Adipocyte (in vitro differentiated cells): ENCODE results near the gene SLC13A3.

ENCODE experiments used
- DNase-seq: peaks from one replicate; pipeline ENCODE4 v3.0.0-alpha.2; 2015; ENCODE audit warnings: low read depth
- H3K27me3 ChIP-seq: replicated peaks from 2 replicates; pipeline ENCODE4 v1.7.0; 2013; ENCODE audit warnings: mild to moderate bottlenecking, low read length, moderate library complexity; ENCODE audit not compliant: control insufficient read depth, insufficient read depth
- H3K36me3 ChIP-seq: 2 replicates; pipeline ENCODE4 v1.7.0; 2013; ENCODE audit warnings: low read length, mild to moderate bottlenecking, moderate library complexity; ENCODE audit not compliant: control insufficient read depth, insufficient read depth, severe bottlenecking
- H3K4me1 ChIP-seq: 2 replicates; pipeline ENCODE4 v1.7.0; 2013; ENCODE audit warnings: mild to moderate bottlenecking, low read length, moderate library complexity; ENCODE audit not compliant: control insufficient read depth, insufficient read depth
- H3K4me3 ChIP-seq: 2 replicates; pipeline ENCODE4 v1.7.0; 2013; ENCODE audit warnings: mild to moderate bottlenecking, low read length, moderate library complexity
- H3K9ac ChIP-seq: 2 replicates; pipeline ENCODE4 v1.7.0; 2013; ENCODE audit warnings: mild to moderate bottlenecking, low read length, moderate library complexity
- H3K9me3 ChIP-seq: 2 replicates; pipeline ENCODE4 v1.7.0; 2013; ENCODE audit warnings: mild to moderate bottlenecking, low read length, moderate library complexity; ENCODE audit not compliant: control insufficient read depth

The SLC13A3 gene

DNA sequence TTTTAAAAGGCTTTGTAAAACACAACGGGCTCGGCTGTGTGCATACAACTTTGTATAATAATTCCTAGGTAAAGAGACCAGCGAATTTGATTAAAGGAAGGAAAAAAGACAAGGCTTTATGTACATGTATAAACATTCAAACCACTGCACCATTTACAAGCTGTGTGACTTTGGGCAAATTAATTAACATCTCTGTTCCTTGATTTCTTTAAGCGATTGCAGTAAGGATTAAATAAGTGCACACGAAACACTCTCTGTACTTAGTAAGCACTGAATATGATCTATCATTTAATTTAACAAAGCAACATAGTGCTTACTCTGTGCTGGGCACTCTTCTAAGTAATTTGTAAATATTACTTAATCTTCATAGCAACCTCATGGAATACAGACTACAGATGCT is 81.3 kb downstream of the SLC13A3 start:
- no peaks in the 10 kb centered on the region for H3K27me3 ChIP-seq
- no peak for DNase-seq
- H3K36me3 ChIP-seq: no peaks in the 10 kb centered on the region
- no peak overlapping the region for H3K4me3 ChIP-seq
- no peak overlapping the region for H3K9ac ChIP-seq
- peaks cover 9% of the 10 kb centered on the region for H3K4me1 ChIP-seq
- H3K9me3 ChIP-seq: no peaks in the 10 kb centered on the region

DNA sequence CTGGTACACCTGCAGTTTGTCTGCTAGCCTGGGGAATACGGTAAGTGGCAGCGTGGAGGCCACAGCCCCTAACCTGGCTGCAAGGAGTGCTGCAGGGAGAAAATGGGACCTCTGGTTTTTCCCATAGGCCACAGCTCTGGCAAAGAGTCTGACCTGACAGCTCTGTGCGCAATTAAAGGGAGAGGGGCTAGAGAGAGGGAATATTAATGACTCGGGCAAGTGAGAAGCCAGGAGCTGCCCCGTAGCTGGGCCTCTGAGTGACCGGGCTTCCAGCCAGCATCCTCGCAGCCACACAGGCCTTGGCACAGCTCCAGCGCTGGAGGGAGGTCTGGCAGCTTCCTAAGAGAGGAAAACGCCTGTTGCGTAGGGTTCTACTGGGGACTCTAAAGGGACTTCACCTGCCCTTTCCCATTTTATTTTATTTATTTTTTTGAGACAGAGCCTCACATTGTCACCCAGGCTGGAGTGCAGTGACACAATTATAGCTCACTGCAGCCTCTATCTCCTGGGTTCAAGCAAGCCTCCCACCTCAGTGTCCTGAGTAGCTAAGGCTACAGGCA is 82.6 kb downstream of the SLC13A3 start:
- Histone ChIP-seq H3K9me3 (no peaks in the 10 kb centered on the region), H3K9ac (no peak overlapping the region), H3K27me3 (no peaks in the 10 kb centered on the region), H3K4me1 (peaks cover 9% of the 10 kb centered on the region), H3K4me3 (no peak overlapping the region), H3K36me3 (no peaks in the 10 kb centered on the region)
- peak; percentile 73 for DNase-seq

DNA sequence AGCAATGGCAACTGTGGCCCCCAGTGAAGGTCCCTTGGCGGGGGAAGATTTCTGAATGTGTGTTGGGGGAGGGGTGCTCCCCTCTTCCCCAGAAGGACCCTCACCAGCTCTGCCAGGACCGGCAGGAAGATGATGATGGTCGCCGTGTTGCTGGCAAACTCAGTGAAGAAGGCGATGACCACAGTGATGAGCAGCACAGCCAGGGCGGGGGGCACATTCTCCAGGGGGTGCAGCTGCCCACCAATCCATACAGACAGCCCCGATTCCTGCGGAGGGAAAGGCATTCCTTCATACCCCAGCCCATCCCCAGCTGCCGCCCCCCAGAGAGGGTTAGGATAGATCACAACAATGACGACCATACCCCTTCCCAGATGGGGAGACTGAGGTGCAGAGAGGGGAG is 85.1 kb downstream of the SLC13A3 start:
- DNase-seq: no peak
- no peak overlapping the region for H3K9ac ChIP-seq
- H3K4me1 ChIP-seq: peaks cover 21% of the 10 kb centered on the region
- H3K27me3 ChIP-seq: no peaks in the 10 kb centered on the region
- H3K9me3 ChIP-seq: no peaks in the 10 kb centered on the region
- H3K36me3 ChIP-seq: no peaks in the 10 kb centered on the region
- no peak overlapping the region for H3K4me3 ChIP-seq

DNA sequence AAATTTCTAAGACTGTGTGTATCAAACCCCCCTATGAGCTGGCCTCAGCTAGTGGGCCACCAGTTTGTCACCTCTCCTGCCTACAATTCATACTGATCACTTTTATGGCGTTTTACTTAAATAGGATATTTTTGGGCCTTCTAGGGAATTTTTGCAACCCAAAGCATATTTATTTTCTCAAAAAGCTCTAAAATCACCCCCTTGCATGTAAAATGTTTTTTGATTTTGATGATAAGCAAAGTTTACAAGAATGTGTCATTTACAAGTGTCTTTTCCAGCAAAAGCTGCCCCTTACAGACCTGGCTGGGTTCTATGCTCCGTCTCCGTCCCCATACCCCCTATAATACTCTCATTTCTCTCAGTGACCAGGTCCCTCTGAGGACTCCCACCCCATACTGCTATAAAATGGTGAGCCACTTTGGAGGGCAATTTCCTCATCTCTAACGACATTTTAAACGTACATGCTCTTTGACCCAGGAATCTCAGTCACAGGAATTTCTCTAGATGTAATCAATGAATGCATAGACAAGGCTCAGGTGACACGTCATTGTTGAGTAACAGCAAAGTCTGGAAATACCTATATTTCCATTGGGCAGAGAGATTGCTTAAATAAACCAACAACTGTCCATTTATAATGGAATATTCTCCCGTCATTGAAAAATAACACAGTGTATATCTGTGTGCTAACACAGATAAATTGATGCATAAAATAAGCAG is 86.9 kb downstream of the SLC13A3 start:
- no peak overlapping the region for H3K4me3 ChIP-seq
- no peaks in the 10 kb centered on the region for H3K36me3 ChIP-seq
- H3K9me3 ChIP-seq: no peaks in the 10 kb centered on the region
- no peak for DNase-seq
- H3K4me1 ChIP-seq: peaks cover 23% of the 10 kb centered on the region
- H3K9ac ChIP-seq: no peak overlapping the region
- no peaks in the 10 kb centered on the region for H3K27me3 ChIP-seq

DNA sequence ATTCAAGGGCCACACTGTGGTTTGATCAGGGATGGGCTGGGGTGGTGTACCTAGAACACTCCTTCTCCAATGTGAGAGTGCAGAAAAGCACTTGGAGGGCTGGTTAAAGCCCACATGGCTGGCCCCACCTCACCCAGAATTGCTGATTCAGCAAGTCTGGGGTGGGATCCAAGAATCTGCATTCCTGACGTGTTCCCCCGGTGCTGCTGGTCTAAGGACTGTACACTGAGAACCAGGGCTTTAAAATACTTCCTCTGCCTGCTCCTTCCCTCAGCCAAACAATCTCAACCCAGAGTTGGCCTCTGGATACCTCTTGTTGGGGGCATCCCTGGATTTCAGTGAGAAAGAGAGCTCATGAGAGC is 87.4 kb downstream of the SLC13A3 start:
- Histone ChIP-seq H3K27me3 (no peaks in the 10 kb centered on the region), H3K4me3 (no peak overlapping the region), H3K4me1 (peaks cover 25% of the 10 kb centered on the region), H3K9me3 (no peaks in the 10 kb centered on the region), H3K9ac (no peak overlapping the region), H3K36me3 (no peaks in the 10 kb centered on the region)
- DNase-seq: no peak

DNA sequence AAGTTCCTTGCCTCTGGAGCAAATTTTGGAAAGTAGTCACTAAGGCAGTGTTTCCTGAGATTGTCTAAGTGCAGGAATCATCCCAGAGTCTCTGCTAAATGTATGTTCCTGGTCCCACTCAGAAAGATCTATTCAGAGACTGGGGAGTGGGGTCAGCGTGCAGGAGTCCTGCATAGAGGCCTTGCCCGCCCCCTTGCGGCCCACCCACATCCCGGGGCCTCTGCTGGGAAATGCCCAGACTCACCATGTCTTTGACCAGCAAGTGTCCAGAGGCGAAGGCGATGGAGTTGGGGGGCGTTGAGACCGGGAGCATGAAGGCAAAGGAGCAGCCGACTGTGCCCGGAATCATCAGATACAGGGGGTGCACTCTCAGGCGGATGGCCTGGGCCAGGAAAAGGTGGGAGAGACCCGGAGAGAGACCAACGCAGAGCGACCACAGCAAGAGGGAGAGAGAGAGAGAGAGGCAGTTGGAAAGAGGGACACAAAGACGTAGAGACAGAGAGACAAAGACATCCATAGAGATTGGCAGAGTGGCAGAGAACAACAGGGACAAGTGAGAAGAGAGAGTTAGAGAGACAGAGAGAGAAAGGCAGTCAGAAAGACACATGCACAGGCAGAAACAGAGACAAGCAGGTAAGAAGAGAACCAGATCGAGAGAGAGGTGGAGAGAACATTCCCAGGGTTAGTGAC is 87.9 kb downstream of the SLC13A3 start:
- H3K27me3 ChIP-seq: no peaks in the 10 kb centered on the region
- H3K9me3 ChIP-seq: no peaks in the 10 kb centered on the region
- H3K4me1 ChIP-seq: peaks cover 24% of the 10 kb centered on the region
- no peak for DNase-seq
- peak overlapping the region; percentile 69 for H3K4me3 ChIP-seq
- no peaks in the 10 kb centered on the region for H3K36me3 ChIP-seq
- H3K9ac ChIP-seq: peak overlapping the region; percentile 66

DNA sequence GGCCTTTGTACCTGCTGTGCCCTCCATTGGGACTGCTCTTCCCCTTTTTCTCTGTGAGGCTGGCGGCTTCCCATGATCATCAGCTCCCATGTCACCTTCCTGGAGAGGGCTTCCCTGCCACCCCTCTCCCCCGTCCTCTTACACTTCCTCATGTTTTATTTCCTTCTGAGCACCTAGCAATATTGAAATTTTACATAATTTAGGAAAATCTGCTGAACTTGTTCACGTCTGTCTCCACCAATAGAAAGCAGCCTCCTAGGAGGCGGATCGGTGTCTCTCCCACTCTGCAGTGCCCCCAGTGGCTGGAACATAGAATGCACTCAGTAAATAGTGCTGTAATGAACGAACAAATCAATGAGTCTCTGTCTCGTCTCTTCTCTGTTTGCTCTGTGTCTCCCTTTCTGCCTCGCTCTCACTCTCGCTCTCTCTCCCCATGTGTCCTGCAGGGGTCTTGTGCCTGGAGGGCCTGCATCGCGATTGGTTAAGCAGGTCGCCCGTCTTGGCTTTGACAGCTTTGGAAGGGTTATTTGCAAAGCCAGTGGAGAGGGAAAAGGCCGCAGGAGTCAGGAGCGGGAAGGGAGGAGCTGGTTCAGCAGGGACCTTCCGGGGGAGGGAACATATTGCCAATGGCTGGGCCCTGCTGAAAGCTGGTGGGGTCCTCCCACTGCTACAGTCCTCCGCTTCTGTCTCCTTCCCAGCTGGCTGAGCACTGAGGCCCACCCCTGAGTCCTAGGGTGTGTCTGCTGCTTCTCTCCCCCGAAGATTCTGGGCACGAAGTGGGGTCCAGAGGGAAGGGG is 88.7 kb downstream of the SLC13A3 start:
- Histone ChIP-seq H3K4me1 (peaks cover 30% of the 10 kb centered on the region), H3K27me3 (no peaks in the 10 kb centered on the region), H3K9me3 (no peaks in the 10 kb centered on the region), H3K4me3 (peak overlapping the region; percentile 69), H3K9ac (peak overlapping the region; percentile 66), H3K36me3 (no peaks in the 10 kb centered on the region)
- DNase-seq: peak; percentile 73

DNA sequence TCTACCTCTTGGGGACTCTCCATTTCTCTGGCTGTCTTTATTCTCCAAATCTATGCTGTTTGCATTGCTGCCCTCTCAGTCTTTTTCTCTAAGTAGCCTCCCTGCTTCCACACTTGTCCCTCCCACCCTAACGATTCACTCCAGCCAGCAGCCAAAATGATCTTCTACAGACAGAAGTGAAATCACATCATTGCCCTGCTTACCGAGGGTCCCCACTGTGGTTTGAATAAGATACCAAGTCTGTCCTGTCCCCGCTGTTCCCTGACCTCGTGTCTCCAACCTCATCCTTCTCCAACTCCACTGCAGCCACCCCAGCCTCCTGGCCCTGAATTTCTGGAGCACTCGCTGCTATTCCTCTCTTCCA is 89.3 kb downstream of the SLC13A3 start:
- Histone ChIP-seq H3K9ac (peak overlapping the region; percentile 66), H3K4me1 (peaks cover 35% of the 10 kb centered on the region), H3K27me3 (no peaks in the 10 kb centered on the region), H3K9me3 (no peaks in the 10 kb centered on the region), H3K4me3 (peak overlapping the region; percentile 69), H3K36me3 (no peaks in the 10 kb centered on the region)
- DNase-seq: no peak

DNA sequence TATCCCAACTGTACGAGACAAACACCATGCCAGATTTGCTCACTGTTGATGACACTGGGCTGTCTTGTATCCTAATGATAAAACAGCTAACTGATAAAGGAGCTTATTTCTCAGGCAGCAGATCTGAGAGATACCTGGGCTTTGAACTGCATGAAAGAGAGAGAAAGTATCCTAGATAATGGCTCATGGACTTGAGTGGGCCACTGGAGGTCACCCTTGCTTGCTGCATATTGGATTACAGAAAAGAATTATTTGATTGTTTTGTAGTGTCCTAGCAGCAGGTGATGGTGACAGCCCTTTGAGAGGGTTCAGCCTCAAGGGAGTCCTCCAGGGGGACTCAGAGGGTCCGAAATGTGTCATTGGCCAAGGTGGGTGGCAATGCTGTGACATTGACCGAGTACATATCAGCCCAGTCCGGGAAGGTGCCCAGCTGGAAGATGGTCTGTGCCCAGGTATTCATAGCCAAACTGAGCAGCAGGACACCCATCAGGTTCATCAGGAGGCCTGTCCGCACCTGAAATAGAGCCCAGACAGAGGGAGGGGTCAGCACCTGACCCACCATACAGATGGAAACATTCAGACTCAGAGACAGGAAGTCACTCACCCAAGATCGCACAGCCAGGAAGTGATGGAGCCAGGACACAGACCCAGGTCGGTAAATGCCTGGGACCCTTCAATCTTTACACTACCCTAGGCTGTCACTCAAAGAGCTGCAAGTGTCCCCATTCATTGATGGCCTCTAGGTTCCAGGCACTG is 91.4 kb downstream of the SLC13A3 start:
- H3K36me3 ChIP-seq: no peaks in the 10 kb centered on the region
- DNase-seq: no peak
- H3K27me3 ChIP-seq: no peaks in the 10 kb centered on the region
- no peak overlapping the region for H3K4me3 ChIP-seq
- H3K4me1 ChIP-seq: peaks cover 38% of the 10 kb centered on the region
- no peaks in the 10 kb centered on the region for H3K9me3 ChIP-seq
- H3K9ac ChIP-seq: no peak overlapping the region

DNA sequence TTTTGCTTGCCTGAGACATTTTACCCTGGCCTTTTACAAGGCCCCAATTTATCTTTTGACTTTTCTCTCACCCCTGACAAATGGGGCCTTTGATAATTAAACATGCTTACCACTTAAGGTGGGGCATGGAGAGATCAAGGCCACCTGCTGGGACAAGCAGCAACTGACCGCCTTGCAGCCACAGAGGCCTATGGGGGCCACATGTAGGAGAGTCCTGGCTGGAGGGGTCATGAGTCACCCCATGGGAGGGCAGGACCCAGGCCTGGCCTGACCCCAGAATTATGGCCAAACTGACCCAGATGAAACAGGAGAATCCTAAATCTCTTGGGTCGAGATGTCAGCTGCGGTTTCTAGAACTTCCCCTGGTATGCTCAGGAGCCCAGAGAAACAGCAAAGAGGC is 92.3 kb downstream of the SLC13A3 start:
- Histone ChIP-seq H3K9ac (peak overlapping the region; percentile 15), H3K9me3 (no peaks in the 10 kb centered on the region), H3K27me3 (no peaks in the 10 kb centered on the region), H3K36me3 (no peaks in the 10 kb centered on the region), H3K4me1 (peaks cover 38% of the 10 kb centered on the region), H3K4me3 (no peak overlapping the region)
- DNase-seq: no peak
